ENCODE measurements around the gene MTA1. TPM values are rescaled to one million over a fixed set of nuclear protein-coding genes. Genes with fewer than 3 reads are reported as not detected.

The MTA1 gene
- total RNA-seq, 4 donors from 2014 or later = 75.7 to 295 (median 165) TPM

DNA sequence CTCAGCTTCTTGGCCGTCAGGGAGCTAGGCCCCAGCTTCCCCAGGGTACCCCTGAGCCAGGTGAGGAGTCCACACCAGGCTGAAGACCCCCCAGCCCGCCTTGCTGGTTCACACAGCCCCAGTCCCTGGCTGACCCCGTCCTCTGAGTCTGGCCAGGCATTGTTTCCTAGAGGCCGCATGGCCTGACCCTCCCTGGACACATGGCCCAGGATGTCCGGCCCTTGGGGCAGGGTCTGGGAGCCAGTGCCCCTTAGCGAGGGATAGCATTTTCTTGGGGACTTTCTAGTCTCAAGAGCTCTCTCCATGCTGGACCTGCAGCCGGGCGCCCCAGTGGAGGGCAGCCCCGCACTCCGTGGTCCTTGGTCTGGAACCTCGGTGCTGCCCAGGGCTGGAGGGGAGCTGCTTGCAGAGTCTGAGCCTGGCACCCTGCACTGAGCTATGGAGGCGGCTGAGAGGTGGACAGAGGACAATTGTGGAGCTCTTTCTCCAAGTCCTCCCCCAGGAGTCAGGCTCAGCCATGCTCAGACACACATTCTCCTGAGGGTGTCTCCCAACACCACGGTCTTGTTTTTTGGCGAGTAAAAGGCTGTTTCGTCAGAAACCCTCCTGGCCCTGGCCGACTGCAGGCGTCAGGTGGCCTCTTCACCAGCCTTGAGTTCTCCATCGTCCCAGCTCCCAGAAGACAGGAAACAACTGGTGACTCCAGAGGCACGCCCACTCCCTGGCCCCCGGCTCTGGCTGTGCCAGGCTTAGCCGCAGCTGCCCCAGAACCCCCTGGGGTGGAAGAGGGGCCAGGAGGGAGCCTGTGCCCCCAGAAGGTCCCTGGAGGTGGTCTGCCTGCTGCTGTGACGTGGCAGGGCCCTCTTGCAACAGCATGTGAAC, 37.4 kb downstream of the MTA1 start:
- DNase-seq = no peak
- no peaks in the 10 kb centered on the region for H3K4me1 ChIP-seq
- no peaks in the 10 kb centered on the region for H3K27me3 ChIP-seq
- no peak overlapping the region for H3K27ac ChIP-seq
- H3K36me3 ChIP-seq = peaks cover 0 to 62% (median 0%) of the 10 kb centered on the region in 3 donors
- H3K9me3 ChIP-seq = no peaks in the 10 kb centered on the region
- TF ChIP-seq, protein P1, sequence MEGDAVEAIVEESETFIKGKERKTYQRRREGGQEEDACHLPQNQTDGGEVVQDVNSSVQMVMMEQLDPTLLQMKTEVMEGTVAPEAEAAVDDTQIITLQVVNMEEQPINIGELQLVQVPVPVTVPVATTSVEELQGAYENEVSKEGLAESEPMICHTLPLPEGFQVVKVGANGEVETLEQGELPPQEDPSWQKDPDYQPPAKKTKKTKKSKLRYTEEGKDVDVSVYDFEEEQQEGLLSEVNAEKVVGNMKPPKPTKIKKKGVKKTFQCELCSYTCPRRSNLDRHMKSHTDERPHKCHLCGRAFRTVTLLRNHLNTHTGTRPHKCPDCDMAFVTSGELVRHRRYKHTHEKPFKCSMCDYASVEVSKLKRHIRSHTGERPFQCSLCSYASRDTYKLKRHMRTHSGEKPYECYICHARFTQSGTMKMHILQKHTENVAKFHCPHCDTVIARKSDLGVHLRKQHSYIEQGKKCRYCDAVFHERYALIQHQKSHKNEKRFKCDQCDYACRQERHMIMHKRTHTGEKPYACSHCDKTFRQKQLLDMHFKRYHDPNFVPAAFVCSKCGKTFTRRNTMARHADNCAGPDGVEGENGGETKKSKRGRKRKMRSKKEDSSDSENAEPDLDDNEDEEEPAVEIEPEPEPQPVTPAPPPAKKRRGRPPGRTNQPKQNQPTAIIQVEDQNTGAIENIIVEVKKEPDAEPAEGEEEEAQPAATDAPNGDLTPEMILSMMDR (IDR thresholded peaks at IDR 0.05) = no peak
- no peak for TF ChIP-seq POLR2A (IDR thresholded peaks at IDR 0.05)
- no peak overlapping the region for H3K4me3 ChIP-seq

DNA sequence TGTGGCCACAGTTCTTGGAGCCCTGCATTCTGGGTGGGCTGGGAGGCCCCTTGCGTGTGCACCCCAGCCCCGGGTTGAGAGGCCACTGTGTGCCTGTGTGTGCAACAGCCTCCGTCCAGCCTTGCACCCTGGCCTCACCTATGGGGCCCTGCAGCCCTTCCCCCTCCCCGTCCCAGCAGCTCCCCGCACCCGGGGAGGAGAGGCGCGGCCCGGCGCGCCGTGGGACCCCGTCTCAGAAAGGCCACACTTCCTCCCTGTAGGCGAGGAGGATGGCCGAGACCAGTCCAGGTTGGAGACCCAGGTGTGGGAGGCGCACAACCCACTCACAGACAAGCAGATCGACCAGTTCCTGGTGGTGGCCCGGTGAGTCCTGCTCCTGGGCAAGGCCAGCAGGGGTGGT, 38.4 kb downstream of the MTA1 start:
- TF ChIP-seq POLR2A (IDR thresholded peaks at IDR 0.05) = no peak
- TF ChIP-seq, protein P1 (IDR thresholded peaks at IDR 0.05) = no peak

DNA sequence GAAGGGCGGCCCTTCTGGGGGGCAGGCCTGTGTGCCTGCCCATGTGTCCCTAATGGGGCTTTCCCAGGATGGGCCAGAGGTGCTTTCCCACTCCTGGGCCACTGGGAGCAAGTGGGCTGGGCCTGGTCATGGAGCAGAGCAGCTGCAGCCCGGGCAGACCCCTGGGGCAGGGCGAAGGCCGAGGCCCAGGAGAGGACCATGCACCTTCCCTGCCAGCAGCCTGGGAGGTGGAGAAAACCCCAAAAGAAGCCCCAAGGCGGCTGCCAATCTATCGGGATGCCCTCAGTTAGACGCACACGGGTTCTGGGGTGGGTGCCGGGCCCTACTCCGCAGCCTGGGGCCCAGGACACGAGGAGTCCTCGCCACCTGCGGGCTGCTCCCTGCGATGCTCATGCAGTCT, 38.9 kb downstream of the MTA1 start:
- Histone ChIP-seq H3K36me3 (peaks cover 0 to 74% (median 0%) of the 10 kb centered on the region in 3 donors), H3K4me3 (no peak overlapping the region), H3K9me3 (no peaks in the 10 kb centered on the region), H3K27me3 (no peaks in the 10 kb centered on the region), H3K4me1 (no peaks in the 10 kb centered on the region), H3K27ac (no peak overlapping the region)
- no peak for DNase-seq
- TF ChIP-seq, protein P1 (IDR thresholded peaks at IDR 0.05) = no peak
- no peak for TF ChIP-seq POLR2A (IDR thresholded peaks at IDR 0.05)

More for the DNA sequence above, 38.4 kb downstream of the MTA1 start:
- Histone ChIP-seq H3K27me3 (no peaks in the 10 kb centered on the region), H3K4me3 (no peak overlapping the region), H3K9me3 (no peaks in the 10 kb centered on the region), H3K4me1 (no peaks in the 10 kb centered on the region), H3K27ac (no peak overlapping the region), H3K36me3 (peaks cover 0 to 69% (median 0%) of the 10 kb centered on the region in 3 donors)
- DNase-seq = no peak

DNA sequence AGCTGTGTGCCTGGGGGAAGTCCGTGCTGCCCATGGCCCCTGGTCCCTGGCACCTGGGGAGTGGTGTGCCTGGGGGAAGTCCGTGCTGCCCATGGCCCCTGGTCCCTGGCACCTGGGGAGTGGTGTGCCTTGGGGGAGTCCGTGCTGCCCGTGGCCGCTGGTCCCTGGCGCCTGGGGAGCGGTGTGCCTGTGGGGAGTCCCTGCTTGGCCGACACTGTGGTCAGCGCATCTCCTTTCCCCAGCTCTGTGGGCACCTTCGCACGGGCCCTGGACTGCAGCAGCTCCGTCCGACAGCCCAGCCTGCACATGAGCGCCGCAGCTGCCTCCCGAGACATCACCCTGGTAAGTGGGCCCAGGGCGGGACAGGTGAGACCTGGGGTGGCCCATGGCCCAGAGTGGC, 40.5 kb downstream of the MTA1 start:
- Histone ChIP-seq H3K27me3 (no peaks in the 10 kb centered on the region), H3K9me3 (no peaks in the 10 kb centered on the region), H3K27ac (no peak overlapping the region), H3K4me1 (no peaks in the 10 kb centered on the region), H3K36me3 (peaks cover 0 to 74% (median 0%) of the 10 kb centered on the region in 3 donors), H3K4me3 (no peak overlapping the region)
- DNase-seq = no peak
- TF ChIP-seq POLR2A (IDR thresholded peaks at IDR 0.05) = no peak
- TF ChIP-seq, protein P1 (IDR thresholded peaks at IDR 0.05) = no peak

DNA sequence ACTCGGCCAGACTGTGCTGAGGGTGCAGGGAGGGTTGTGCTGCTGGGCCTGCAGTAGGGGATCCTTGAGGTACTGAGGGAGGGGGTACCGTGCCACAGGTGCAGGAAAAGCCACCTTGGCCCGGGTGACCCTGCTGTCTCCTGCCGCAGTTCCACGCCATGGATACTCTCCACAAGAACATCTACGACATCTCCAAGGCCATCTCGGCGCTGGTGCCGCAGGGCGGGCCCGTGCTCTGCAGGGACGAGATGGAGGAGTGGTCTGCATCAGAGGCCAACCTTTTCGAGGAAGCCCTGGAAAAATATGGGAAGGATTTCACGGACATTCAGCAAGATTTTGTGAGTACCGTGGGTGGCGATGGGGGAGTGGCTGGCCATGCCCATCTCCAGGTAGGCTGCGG, 41.0 kb downstream of the MTA1 start:
- Histone ChIP-seq H3K4me1 (no peaks in the 10 kb centered on the region), H3K36me3 (peaks cover 0 to 78% (median 0%) of the 10 kb centered on the region in 3 donors), H3K9me3 (no peaks in the 10 kb centered on the region), H3K4me3 (no peak overlapping the region), H3K27me3 (no peaks in the 10 kb centered on the region), H3K27ac (no peak overlapping the region)
- no peak for DNase-seq
- no peak for TF ChIP-seq POLR2A (IDR thresholded peaks at IDR 0.05)
- TF ChIP-seq, protein P1 (IDR thresholded peaks at IDR 0.05) = no peak

All from Peyer's patch (tissue), 4 donors.